HG02623 (cell line): ENCODE results near the gene GCN1.

ENCODE experiments used
- ATAC-seq: cut with Tn5 transposase; IDR thresholded peaks from one replicate; pipeline ENCODE4 v1.9.1; 2021; ENCODE audit warnings: moderate library complexity; ENCODE audit not compliant: unreplicated experiment

The GCN1 gene

DNA sequence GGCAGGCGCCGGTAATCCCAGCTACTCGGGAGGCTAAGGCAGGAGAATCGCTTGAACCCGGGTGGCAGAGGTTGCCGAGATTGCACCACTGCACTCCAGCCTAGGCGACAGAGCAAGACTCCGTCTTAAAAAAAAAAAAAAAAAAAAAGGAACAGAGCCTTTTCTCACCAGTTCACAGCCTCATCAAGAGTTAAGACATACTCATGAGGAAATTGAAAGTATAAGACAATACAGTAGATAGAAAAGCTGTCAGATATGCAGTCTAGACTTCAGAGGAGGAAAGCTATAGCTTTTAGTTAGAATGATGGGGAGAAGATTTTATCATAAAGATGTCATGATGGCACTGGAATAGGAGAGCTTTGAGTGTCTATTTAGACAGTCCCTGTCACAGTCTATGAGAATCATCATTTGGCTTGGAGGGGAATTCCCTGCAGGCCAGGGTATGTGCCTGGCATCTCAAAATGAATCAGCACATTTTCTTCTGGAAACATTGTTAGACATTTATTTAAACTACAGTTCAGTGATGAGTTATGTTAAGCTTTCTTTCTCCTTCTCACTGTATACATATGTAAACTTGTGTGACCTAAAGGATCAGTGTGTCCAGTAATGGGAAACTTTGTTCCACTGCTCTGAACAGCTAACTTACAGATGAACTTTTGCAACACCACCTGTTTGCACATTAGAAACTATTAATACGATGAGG is 75.1 kb downstream of the GCN1 start:
- ATAC-seq, result no peak

GRCh38 chr12:120118321-120119061 is 76.0 kb downstream of the GCN1 start:
- ATAC-seq, result no peak

DNA sequence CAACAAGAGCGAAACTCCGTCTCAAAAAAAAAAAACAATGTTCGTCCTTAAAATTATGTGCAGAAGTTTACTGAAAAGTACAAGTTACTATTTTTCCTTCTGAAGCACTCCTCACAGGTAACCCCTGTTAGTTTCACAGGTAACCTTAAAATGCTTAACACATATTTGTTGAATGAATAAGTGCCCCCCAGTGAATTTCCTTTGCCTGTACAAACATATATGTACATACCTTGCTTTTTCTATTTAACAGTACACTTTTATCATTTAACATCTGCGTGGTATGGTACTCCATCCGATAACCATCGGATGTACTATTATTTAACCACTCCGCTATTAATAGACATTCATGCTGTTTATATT is 76.6 kb downstream of the GCN1 start:
- ATAC-seq, result no peak

GRCh38 chr12:120116792-120117651 is 77.5 kb downstream of the GCN1 start:
- ATAC-seq, result peak; percentile 50

DNA sequence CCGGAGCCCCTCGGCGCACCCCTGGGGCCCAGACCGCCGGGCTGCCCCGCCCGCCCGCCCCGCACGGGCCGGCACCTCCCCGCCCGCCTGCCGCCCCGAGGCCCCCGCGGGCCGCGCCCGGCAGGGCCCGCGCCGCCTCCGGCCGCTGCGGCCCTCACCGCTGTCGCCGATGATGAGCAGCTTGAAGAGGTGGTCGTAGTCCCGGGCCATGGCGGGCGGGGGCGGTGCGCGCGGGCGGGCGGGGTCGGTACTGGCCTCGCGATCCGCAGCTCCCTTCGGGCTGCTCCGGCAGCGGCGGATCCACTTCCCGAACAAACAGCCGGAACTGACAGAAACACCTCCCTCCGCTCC is 78.1 kb downstream of the GCN1 start, which contains the start of gene RAB35:
TSS of gene RAB35 (minus strand) at position 313 of the 351 bp plus-strand sequence. CDS start at position 210, 103 bp downstream.
- no peak for ATAC-seq

- ATAC-seq, result no peak
Measured at GRCh38 chr12:120115692-120116440, 78.6 kb downstream of the GCN1 start.

DNA sequence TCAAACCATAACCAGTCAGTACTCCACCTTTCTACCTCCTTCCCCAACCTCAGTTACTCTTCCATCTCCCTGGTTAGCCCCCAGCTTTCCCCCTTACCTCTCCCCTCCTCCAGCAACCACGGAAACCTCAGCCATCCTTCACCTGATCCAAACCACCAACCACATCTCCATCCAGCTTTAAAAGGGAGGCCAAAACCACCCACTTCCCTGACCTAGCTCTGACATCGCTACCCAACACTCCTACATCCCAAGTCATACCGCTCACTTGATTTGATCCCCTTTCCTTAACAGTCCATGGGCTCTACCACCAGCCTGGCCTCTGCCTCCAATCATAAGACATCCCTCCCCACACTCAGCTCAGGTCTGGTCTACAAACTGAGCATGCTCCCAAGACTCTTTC is 79.4 kb downstream of the GCN1 start:
- ATAC-seq, result no peak

- ATAC-seq, result peak; percentile 51
Measured at GRCh38 chr12:120110550-120111501, 83.7 kb downstream of the GCN1 start.

DNA sequence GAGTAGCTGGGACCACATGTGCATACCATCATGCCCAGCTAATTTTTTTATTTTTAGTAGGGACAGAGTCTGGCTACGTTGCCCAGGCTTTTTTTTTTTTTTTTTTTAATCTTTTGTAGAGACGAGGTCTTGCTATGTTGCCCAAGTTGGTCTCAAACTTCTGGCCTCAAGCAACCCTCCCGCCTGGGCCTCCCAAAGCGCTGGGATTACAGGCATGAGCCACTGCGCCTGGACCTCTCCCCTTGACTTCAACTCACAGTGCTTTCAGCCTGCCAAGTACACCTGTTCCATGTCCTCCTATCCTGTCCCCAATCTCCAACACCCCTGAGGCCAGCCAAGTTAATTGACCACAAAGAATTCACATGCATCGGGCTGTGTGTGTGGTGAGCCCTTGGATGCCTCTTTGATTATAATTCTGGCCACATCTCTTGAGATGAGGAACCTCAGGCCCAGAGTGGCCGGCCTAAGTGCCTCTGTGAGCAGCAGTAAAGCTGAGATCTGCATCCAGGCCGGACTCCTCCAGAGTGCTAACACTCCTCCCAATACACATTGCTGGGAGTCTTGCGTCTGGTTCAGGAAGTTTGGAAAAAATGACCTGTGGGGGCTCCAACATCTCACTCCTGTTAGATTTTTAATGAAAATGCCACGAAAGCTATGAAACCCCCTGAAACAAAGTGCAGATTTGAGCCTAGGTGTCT is 84.8 kb downstream of the GCN1 start:
- no peak for ATAC-seq

- ATAC-seq, result no peak
Measured at GRCh38 chr12:120106151-120106550, 88.4 kb downstream of the GCN1 start.

DNA sequence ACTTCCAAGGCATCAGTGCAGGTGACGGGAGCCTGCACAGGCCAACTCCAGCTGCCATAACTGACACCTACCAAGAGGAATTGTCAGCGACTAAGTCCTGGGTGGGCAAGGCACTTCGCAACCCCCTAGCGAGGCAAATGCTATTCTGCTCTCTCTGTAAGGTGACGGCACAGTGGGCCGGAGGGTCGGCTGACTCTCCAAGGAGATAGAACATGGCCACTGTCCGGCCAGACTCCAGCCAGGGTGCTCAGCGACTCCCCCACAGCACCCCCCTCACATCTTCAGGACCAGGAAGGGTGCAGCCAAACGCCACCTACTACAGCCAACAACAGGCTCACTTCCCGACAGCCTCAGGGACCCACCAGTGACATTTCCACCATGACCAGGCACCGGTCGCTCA is 91.1 kb downstream of the GCN1 start:
- no peak for ATAC-seq

- no peak for ATAC-seq
Measured at GRCh38 chr12:120103044-120103338, 91.5 kb downstream of the GCN1 start.

DNA sequence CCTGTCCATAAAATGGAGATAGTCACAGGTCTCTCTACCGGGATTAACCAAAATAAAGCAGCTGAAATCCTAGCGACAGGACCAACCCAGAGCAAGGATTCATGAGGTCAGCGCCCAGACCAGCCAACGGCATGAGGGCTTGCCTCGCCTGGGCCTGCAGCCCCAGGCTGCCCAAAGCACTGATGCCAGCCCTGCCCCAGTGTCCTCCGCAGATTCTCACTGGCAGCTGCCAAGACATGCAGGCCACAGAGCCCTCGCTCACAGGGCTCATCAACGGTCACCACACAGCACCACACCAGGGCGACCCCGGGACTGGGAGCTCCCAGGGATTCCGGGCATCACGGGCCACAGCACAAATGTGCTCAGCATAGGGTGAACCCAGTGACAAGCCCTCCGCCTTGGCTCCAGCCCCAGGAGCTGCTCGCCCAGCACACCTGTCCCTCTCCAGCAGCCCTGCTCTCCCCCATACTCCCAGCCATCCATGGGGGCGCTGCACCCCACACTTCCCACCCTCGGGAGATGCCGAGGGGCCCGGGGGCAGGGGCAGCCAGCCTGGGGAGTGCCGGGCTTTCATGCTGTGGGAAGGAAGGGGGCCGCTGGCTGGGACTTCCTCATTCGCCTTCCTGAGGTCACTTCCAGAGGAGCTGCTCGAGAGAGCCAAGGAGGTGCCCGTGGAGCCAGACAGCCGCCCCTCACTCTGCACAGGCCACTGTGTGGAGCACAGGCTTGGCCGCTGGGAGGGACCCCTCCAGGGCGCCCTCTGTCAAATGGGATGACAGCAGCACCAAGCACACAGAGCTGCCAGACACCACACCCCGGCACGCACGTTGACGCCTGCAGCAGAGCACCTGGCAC is 92.1 kb downstream of the GCN1 start:
- ATAC-seq, result no peak

- no peak for ATAC-seq
Measured at GRCh38 chr12:120101617-120102016, 92.9 kb downstream of the GCN1 start.

- no peak for ATAC-seq
Measured at GRCh38 chr12:120101182-120101581, 93.3 kb downstream of the GCN1 start.

GRCh38 chr12:120100630-120101029 is 93.9 kb downstream of the GCN1 start:
- ATAC-seq, result no peak

DNA sequence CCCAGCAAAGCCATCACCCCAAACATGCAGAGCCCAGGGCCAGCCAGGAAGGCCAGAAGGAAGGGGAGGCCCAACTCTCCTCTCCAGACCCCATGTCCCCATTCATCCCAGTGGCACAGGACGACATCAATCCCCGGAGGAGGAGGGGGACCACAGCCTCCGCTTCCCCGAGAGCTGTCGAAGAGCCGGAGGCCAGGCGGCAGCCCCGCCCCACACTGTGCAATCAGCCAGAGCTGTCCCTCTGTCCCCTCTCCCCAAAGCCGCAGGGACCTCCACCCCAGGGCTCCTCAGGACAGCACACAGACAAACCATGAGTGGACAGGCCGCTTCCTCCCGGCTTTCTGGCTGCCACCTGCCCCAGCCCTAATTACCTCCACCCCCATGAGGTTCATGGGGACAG is 94.8 kb downstream of the GCN1 start:
- ATAC-seq, result no peak

- no peak for ATAC-seq
Measured at GRCh38 chr12:120098756-120099470, 95.6 kb downstream of the GCN1 start.
